ENCODE measurements around the gene NKX6-1. TPM values are rescaled to one million over a fixed set of nuclear protein-coding genes. Genes with fewer than 3 reads are reported as not detected.

The NKX6-1 gene
- total RNA-seq, 1 donor from 2014 or later, result 107 TPM

GRCh38 chr4:84496331-84496705 lies 2.8 kb downstream of the NKX6-1 start:
- no peak for DNase-seq (ENCODE audit: low spot score, unreplicated experiment)
- H3K27ac Mint-ChIP-seq, result peak overlapping the region; percentile 89
- H3K4me1 Mint-ChIP-seq (ENCODE audit: low read depth), result peaks cover 30% of the 10 kb centered on the region
- TF ChIP-seq CTCF (IDR thresholded peaks at IDR 0.05; ENCODE audit: unreplicated experiment), result no peak
- peaks cover 76% of the 10 kb centered on the region for H3K27me3 Mint-ChIP-seq
- H3K4me3 Mint-ChIP-seq (ENCODE audit: low read depth), result peak overlapping the region; percentile 93
- H3K36me3 Mint-ChIP-seq (ENCODE audit: insufficient read depth), result peaks cover 32% of the 10 kb centered on the region
- H3K9me3 Mint-ChIP-seq (ENCODE audit: low read depth), result no peaks in the 10 kb centered on the region

GRCh38 chr4:84495794-84496261 lies 3.3 kb downstream of the NKX6-1 start:
- Mint-ChIP-seq H3K36me3 (ENCODE audit: insufficient read depth) (peaks cover 32% of the 10 kb centered on the region), H3K4me1 (ENCODE audit: low read depth) (peaks cover 35% of the 10 kb centered on the region), H3K4me3 (ENCODE audit: low read depth) (peak overlapping the region; percentile 93), H3K27me3 (peaks cover 76% of the 10 kb centered on the region), H3K9me3 (ENCODE audit: low read depth) (no peaks in the 10 kb centered on the region), H3K27ac (peak overlapping the region; percentile 89)
- no peak for DNase-seq (ENCODE audit: low spot score, unreplicated experiment)
- no peak for TF ChIP-seq CTCF (IDR thresholded peaks at IDR 0.05; ENCODE audit: unreplicated experiment)

GRCh38 chr4:84495118-84495793 lies 3.8 kb downstream of the NKX6-1 start:
- Mint-ChIP-seq H3K36me3 (ENCODE audit: insufficient read depth) (peaks cover 32% of the 10 kb centered on the region), H3K27ac (peak overlapping the region; percentile 89), H3K4me3 (ENCODE audit: low read depth) (peak overlapping the region; percentile 93), H3K9me3 (ENCODE audit: low read depth) (no peaks in the 10 kb centered on the region), H3K4me1 (ENCODE audit: low read depth) (peaks cover 39% of the 10 kb centered on the region), H3K27me3 (peaks cover 75% of the 10 kb centered on the region)
- no peak for TF ChIP-seq CTCF (IDR thresholded peaks at IDR 0.05; ENCODE audit: unreplicated experiment)
- no peak for DNase-seq (ENCODE audit: low spot score, unreplicated experiment)

GRCh38 chr4:84494531-84494930 lies 4.6 kb downstream of the NKX6-1 start:
- TF ChIP-seq CTCF (IDR thresholded peaks at IDR 0.05; ENCODE audit: unreplicated experiment), result no peak
- Mint-ChIP-seq H3K9me3 (ENCODE audit: low read depth) (no peaks in the 10 kb centered on the region), H3K4me3 (ENCODE audit: low read depth) (peak overlapping the region; percentile 83), H3K4me1 (ENCODE audit: low read depth) (peaks cover 39% of the 10 kb centered on the region), H3K27me3 (peaks cover 75% of the 10 kb centered on the region), H3K27ac (no peak overlapping the region), H3K36me3 (ENCODE audit: insufficient read depth) (peaks cover 32% of the 10 kb centered on the region)
- no peak for DNase-seq (ENCODE audit: low spot score, unreplicated experiment)

- Mint-ChIP-seq H3K9me3 (ENCODE audit: low read depth) (no peaks in the 10 kb centered on the region), H3K27me3 (peaks cover 76% of the 10 kb centered on the region), H3K4me3 (ENCODE audit: low read depth) (peak overlapping the region; percentile 83), H3K4me1 (ENCODE audit: low read depth) (peaks cover 40% of the 10 kb centered on the region), H3K27ac (peak overlapping the region; percentile 95), H3K36me3 (ENCODE audit: insufficient read depth) (peaks cover 32% of the 10 kb centered on the region)
- DNase-seq (ENCODE audit: low spot score, unreplicated experiment), result no peak
- TF ChIP-seq CTCF (IDR thresholded peaks at IDR 0.05; ENCODE audit: unreplicated experiment), result no peak
Observed at GRCh38 chr4:84494076-84494475, 5.0 kb downstream of the NKX6-1 start.

Data from progenitor cell of endocrine pancreas (in vitro differentiated cells).